Measurements from ENCODE around the gene PTGFRN. TPM values are rescaled to one million over a fixed set of nuclear protein-coding genes. Genes with fewer than 3 reads are reported as not detected.

Gene PTGFRN
- total and polyA plus RNA-seq, 2 of the 4 experiments (the other 2 are of a cell fraction): 0.90 to 1.1 TPM

GRCh38 chr1:117038236-117038635 lies 128.5 kb downstream of the PTGFRN start:
- H3K56ac ChIP-seq (ENCODE audit: extremely low read depth, insufficient read depth, low read length): no peak overlapping the region
- H2AK9ac ChIP-seq (replicated peaks; ENCODE audit: low read depth, low read length, poor library complexity): no peak overlapping the region
- H2BK15ac ChIP-seq (ENCODE audit: low read depth, low read length): no peak overlapping the region
- H3K14ac ChIP-seq (replicated peaks; ENCODE audit: low read depth, low read length): no peak overlapping the region
- ATAC-seq (ENCODE audit: low read depth): no peak
- H2BK120ac ChIP-seq (ENCODE audit: low read depth, low read length): no peak overlapping the region
- no peak overlapping the region for H3K9ac ChIP-seq (ENCODE audit: low read depth, low read length)
- no peaks in the 10 kb centered on the region for H3K79me1 ChIP-seq (ENCODE audit: low read depth in 1 of 2, low read length in 2 of 2)
- no peak overlapping the region for H4K8ac ChIP-seq (ENCODE audit: low read depth in 2 of 2, low read length in 2 of 2)
- H4K91ac ChIP-seq (ENCODE audit: insufficient read depth, low read depth, low read length): no peak overlapping the region
- H3K9me1 ChIP-seq (ENCODE audit: insufficient read depth, low read length): no peaks in the 10 kb centered on the region
- no peak overlapping the region for H2AFZ ChIP-seq (replicated peaks; ENCODE audit: low read length, poor library complexity)
- peaks cover 2% of the 10 kb centered on the region; the same call in 1 of the 2 replicates for H3K27me3 ChIP-seq (ENCODE audit: control insufficient read depth, insufficient read depth, low read length)
- H4K20me1 ChIP-seq (ENCODE audit: insufficient read depth, low read length): no peaks in the 10 kb centered on the region
- no peak overlapping the region for H3K27ac ChIP-seq (ENCODE audit: insufficient read depth, low read length)
- no peaks in the 10 kb centered on the region for H3K4me1 ChIP-seq (ENCODE audit: control insufficient read depth, insufficient read depth, low read length)
- no peak for DNase-seq
- no peak overlapping the region for H2BK20ac ChIP-seq (ENCODE audit: low read depth, low read length)
- no TSS peak for BruUV-seq (replicated peaks)
- no peak overlapping the region for H4K5ac ChIP-seq (ENCODE audit: low read depth, low read length)
- no peak overlapping the region for H2AK5ac ChIP-seq (ENCODE audit: low read depth, low read length)
- POLR2A ChIA-PET (ENCODE audit: unreplicated experiment): no interaction called here
- H3K36me3 ChIP-seq (ENCODE audit: control insufficient read depth, insufficient read depth, low read length): no peaks in the 10 kb centered on the region
- no peak overlapping the region for H3K4ac ChIP-seq (ENCODE audit: low read depth, low read length)
- H3K4me2 ChIP-seq (ENCODE audit: low read depth, low read length): no peak overlapping the region
- no peak overlapping the region for H3K4me3 ChIP-seq (ENCODE audit: insufficient read depth, low read depth, low read length)
- intact Hi-C loops (cut with micrococcal nuclease): no loop called here
- H3K9me3 ChIP-seq (ENCODE audit: control insufficient read depth, insufficient read depth, low read length): no peaks in the 10 kb centered on the region
- CTCF ChIA-PET: interaction anchor here (0.6 to 0.7 kb wide), 2 partner anchors 16 to 301 kb away, joined by 3 read pairs; no protein-coding TSS in a partner anchor
- in situ Hi-C loops (cut with MboI; ENCODE audit: low sequenced_read_pairs): no loop called here
- no peak overlapping the region for H3K23ac ChIP-seq (ENCODE audit: low read depth, low read length)
- WGBS, 2 experiments (ENCODE audit: extremely low coverage in 2 of 2, insufficient read length in 1 of 2): no CpG with 5 or more reads among the region's 6 CpGs
- dilution Hi-C loops (cut with HindIII; ENCODE audit: low sequenced_read_pairs, unreplicated experiment): no loop called here
- no peak overlapping the region for H2BK5ac ChIP-seq (ENCODE audit: low read depth, low read length, poor library complexity, severe bottlenecking)
- H3K18ac ChIP-seq (ENCODE audit: low read depth, low read length): no peak overlapping the region
- no peak for TF ChIP-seq RAD21 (IDR thresholded peaks at IDR 0.05; ENCODE audit: low read length)
- no peak for TF ChIP-seq CHD1 (IDR thresholded peaks at IDR 0.05; ENCODE audit: low read depth, low read length)

Small RNA genes within 50 kb of the gene (microRNA-seq; reads per million reads assigned to microRNA genes)
- not detected for gene RNA5SP55 (ENCODE audit: insufficient read depth, insufficient read length)

Small RNA genes within 50 kb of the gene (small RNA-seq; reads per million reads assigned to genes)
- gene RNA5SP55: 0 reads per million in 5 experiments

Other genes starting within 250 kb of the PTGFRN start
- under 0.01 TPM in 2 replicates for gene IGSF3, start 242.2 kb upstream of the PTGFRN start, total RNA-seq (2012; rRNA removed)
- 0.02 and 0.03 TPM in 2 replicates for gene IGSF3, start 242.2 kb upstream of the PTGFRN start, polyA plus RNA-seq (2012; rRNA removed)
- not detected in 2 replicates for gene CD2, start 155.5 kb upstream of the PTGFRN start, total RNA-seq (2012; rRNA removed)
- gene CD2, start 155.5 kb upstream of the PTGFRN start, polyA plus RNA-seq (2012; rRNA removed): not detected in 2 replicates
- not detected in 2 replicates for gene CD101, start 91.8 kb downstream of the PTGFRN start, total RNA-seq (2012; rRNA removed)
- gene CD101, start 91.8 kb downstream of the PTGFRN start, polyA plus RNA-seq (2012; rRNA removed): not detected in 2 replicates
- gene TTF2, start 150.4 kb downstream of the PTGFRN start, total RNA-seq (2012; rRNA removed): 12.5 and 14.7 TPM in 2 replicates
- gene TTF2, start 150.4 kb downstream of the PTGFRN start, polyA plus RNA-seq (2012; rRNA removed): 9.6 and 11.5 TPM in 2 replicates
- gene TRIM45, start 211.8 kb downstream of the PTGFRN start, total RNA-seq (2012; rRNA removed): 1.7 and 2.0 TPM in 2 replicates
- gene TRIM45, start 211.8 kb downstream of the PTGFRN start, polyA plus RNA-seq (2012; rRNA removed): 4.1 and 5.1 TPM in 2 replicates